Esophagus squamous epithelium (tissue), 4 donors: Measurements from ENCODE around the gene TMA7.

Source experiments
- POLR2A ChIP-seq, 4 donors: fragments of 450-650 bp; IDR thresholded peaks; one replicate each; pipeline ENCODE4 v1.6.1; 2017; ENCODE audit warnings: antibody characterized with exemption in 4 of 4, mild to moderate bottlenecking in 4 of 4, moderate library complexity in 3 of 4
- TF ChIP-seq, protein P1 (sequence below), 6 experiments: fragments of 450-650 bp in 4 of 6; fragments of 200-600 bp in 2 of 6; sonication (generic) in 2 of 6; IDR thresholded peaks; one replicate each; pipeline ENCODE4 v1.5.1; 2016 to 2019; ENCODE audit warnings: antibody characterized with exemption in 6 of 6, mild to moderate bottlenecking in 4 of 6, moderate library complexity in 4 of 6

DNA sequence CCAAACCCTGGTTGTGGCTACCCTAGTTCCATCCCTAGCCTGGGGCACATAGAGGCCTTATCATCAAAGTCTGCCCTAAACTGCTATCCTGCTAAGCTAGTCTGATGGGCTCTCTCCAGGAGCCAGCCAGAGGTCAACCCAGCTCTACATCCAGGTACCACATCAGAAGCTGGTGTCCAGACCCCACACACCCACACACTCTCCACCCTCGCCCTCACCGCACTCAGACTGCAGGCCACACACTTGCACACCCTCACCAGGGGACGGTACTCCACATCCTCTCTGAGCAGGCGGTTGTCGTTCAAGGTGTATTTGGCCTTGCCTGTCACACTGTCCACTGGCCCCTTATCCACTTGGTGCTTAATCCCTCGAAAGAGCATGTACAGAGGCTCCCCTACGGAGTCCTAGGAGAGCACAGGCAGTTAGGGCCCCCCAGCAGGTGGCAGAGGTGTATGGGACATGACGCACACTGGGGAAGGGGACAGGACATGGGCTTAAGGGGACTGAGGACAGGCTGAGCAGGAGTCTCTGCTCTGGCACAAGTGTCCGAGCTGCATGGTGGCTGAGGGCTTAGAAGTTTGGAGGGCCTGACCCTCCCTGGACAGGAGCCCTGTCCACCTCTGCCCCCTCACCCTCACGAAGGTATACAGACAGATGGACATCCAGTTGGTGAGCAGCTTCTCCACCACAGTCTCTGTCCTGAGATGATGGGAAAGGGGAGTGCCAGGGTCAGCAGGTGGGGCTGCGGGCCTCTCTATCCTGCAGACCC, 28.3 kb upstream of the TMA7 start:
- TF ChIP-seq, protein P1, sequence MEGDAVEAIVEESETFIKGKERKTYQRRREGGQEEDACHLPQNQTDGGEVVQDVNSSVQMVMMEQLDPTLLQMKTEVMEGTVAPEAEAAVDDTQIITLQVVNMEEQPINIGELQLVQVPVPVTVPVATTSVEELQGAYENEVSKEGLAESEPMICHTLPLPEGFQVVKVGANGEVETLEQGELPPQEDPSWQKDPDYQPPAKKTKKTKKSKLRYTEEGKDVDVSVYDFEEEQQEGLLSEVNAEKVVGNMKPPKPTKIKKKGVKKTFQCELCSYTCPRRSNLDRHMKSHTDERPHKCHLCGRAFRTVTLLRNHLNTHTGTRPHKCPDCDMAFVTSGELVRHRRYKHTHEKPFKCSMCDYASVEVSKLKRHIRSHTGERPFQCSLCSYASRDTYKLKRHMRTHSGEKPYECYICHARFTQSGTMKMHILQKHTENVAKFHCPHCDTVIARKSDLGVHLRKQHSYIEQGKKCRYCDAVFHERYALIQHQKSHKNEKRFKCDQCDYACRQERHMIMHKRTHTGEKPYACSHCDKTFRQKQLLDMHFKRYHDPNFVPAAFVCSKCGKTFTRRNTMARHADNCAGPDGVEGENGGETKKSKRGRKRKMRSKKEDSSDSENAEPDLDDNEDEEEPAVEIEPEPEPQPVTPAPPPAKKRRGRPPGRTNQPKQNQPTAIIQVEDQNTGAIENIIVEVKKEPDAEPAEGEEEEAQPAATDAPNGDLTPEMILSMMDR (IDR thresholded peaks at IDR 0.05), result no peak
- TF ChIP-seq POLR2A (IDR thresholded peaks at IDR 0.05), result no peak
